Placental epithelial cell (primary cell): ENCODE data around the gene BCL2L1. TPM values are rescaled to one million over a fixed set of nuclear protein-coding genes. Genes with fewer than 3 reads are reported as not detected.

Source experiments
- total RNA-seq: library from RNA; depleted of rRNA; stranded (reverse); fragments of >200 nt; gene quantifications from 2 replicates; pipeline ENCODE4 v1.2.3, GENCODE V29; 2012

The BCL2L1 gene
- total RNA-seq: 73.4 and 115 TPM in 2 replicates

GRCh38 chr20:31722257-31723068 is at the start of gene BCL2L1:
TSS of gene BCL2L1 (minus strand) at chr20:31722868. CDS start at chr20:31722218, 650 bp downstream.

DNA sequence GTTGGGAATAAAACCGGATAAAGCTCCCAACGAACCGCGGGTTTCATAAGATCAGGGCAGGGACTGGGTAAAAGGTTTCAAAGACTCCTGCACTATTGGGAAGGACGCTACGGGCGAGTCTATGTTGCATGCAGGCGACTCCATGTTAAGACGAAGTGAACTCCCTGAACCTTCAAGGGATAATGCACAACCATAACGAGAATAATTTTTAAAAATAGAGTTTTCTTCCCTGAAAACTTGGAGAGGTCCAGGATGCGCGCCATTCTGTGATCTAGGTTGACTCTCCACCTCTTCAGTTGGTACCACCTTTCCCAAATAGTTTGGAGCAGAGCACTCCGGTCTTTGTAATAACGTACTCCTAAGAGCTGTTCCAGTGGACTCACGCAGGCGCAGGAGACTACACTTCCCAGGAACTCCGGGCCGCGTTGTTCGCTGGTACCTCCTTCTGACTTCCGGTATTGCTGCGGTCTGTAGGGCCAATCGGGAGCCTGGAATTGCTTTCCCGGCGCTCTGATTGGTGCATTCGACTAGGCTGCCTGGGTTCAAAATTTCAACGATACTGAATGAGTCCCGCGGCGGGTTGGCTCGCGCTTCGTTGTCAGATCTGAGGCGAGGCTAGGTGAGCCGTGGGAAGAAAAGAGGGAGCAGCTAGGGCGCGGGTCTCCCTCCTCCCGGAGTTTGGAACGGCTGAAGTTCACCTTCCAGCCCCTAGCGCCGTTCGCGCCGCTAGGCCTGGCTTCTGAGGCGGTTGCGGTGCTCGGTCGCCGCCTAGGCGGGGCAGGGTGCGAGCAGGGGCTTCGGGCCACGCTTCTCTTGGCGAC is 16.3 kb upstream of the BCL2L1 start, which contains the start of gene TPX2:
Gene TPX2 (plus strand): TSS at position 562 of the 821 bp plus-strand sequence. CDS start 18,187 bp downstream, outside the sequence.

DNA sequence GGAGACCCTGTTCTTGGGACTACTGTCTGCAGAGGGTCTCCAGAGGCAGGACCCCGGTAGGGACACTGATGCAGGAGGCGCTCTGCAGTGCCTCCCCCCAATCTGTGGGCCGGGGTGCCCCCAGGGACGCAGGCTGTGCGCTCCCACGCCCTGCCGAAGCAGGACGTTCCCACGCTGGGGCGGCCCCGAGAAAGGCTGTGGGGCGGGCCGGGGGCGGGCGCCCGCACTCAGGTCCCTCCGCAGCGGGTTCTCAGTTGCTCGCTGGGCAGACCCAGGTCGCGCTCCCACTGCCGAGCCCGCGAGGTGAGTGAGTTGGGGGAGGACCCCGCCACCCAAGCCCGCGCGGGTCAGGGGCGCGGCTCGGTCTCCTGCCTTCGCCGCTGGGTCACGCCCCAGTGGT is 85.0 kb downstream of the BCL2L1 start, which contains the start of gene COX4I2:
Gene COX4I2 (plus strand): TSS at position 253 of the 400 bp plus-strand sequence. CDS start 1,106 bp downstream, outside the sequence.

Other genes with a start within 250 kb of the BCL2L1 start
- gene DEFB124, start 247.7 kb downstream of the BCL2L1 start, total RNA-seq: not detected in 2 replicates
- not detected in 2 replicates for gene REM1, start 247.6 kb downstream of the BCL2L1 start, total RNA-seq
- gene HM13, start 208.4 kb downstream of the BCL2L1 start, total RNA-seq: 74.2 and 94.0 TPM in 2 replicates
- gene ID1, start 117.6 kb downstream of the BCL2L1 start, total RNA-seq: 2.3 and 2.4 TPM in 2 replicates
- not detected in 2 replicates for gene COX4I2, start 85.0 kb downstream of the BCL2L1 start, total RNA-seq
- gene TPX2, start 16.4 kb upstream of the BCL2L1 start, total RNA-seq: 11.4 and 26.5 TPM in 2 replicates
- gene MYLK2, start 96.5 kb upstream of the BCL2L1 start, total RNA-seq: 0.22 TPM in 1 of 2 replicates, not detected in the other
- gene FOXS1, start 122.7 kb upstream of the BCL2L1 start, total RNA-seq: not detected in 2 replicates
- not detected in 2 replicates for gene DUSP15, start 147.7 kb upstream of the BCL2L1 start, total RNA-seq
- under 0.01 TPM in 1 of 2 replicates, not detected in the other for gene TTLL9, start 147.8 kb upstream of the BCL2L1 start, total RNA-seq
- 2.5 and 2.7 TPM in 2 replicates for gene PDRG1, start 229.2 kb upstream of the BCL2L1 start, total RNA-seq
- gene XKR7, start 245.3 kb upstream of the BCL2L1 start, total RNA-seq: under 0.01 TPM in 1 of 2 replicates, not detected in the other